HG03025 (cell line): ENCODE results near the gene CDYL.

Experiments used
- ATAC-seq: cut with Tn5 transposase; IDR thresholded peaks from one replicate; pipeline ENCODE4 v1.9.1; 2021; ENCODE audit warnings: mild to moderate bottlenecking, moderate library complexity; ENCODE audit not compliant: unreplicated experiment, low FRiP score

CDYL gene

DNA sequence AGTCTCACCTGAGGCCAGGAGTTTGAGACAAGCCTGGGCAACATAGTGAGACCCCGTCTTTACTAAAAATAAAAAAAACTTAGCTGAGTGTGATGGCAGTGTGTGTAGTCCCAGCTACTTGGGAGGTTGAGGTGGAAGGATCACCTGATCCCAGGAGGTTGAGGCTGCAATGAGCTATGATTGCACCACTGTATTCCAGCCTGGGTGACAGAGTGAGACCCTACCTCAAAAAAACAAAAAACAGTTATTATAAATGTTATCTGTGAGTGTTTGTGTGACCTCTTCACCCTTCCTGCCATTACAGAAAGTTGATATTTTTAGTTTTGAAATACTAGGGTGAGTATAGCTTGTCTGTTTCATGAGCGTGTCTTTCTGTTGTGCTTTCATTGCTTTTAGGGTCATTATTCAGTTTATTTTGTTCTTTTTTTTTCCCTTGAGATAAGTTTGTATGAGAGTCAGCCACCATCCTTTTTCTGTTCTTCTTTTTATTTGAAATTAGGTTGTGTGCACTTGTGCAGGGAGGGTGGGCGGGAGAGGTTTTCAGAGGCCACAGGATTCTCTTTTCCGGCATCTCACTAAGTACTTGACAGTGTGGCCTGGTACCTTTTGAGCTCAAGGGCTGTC, 26.2 kb downstream of the CDYL start:
- ATAC-seq, result peak; percentile 70

DNA sequence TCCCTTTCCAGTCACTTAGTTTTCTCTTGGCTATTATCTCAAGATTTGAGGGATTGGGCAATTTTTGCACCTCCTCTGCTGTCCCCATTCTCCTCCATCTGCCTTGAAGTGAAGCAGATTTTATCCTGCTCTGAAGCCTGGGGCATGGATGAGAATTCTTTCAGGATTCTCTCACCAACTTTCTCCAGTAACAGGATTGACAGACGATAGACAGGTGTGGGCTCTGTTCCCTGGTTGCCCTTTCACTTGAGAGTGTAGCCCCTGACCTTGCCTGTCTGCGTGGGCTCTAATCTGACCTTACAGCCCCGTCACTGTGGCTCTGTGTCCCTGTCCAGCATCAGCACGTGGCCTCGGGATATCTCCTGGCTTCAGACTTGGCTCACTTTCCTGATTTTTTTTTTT, 27.1 kb downstream of the CDYL start:
- ATAC-seq, result no peak

DNA sequence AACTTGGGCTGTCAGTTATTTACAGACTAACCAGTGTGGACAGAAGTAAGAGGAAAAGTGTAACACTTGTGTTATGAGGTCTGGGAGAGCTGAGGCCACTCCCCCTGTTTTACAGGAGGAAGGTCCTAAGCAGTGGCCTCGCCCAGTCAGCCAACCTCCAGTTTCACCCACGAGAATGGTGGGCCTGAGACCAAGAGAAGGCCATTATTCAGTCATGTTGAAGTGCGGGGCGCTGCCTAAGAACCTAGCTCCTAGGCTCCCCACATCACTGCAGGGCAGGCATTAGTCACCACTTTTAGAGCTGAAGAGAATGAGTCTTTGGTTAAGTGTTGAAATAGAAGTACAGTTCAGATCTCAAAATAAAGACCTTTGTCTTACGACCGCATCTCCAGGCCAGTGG, 27.9 kb downstream of the CDYL start:
- no peak for ATAC-seq

DNA sequence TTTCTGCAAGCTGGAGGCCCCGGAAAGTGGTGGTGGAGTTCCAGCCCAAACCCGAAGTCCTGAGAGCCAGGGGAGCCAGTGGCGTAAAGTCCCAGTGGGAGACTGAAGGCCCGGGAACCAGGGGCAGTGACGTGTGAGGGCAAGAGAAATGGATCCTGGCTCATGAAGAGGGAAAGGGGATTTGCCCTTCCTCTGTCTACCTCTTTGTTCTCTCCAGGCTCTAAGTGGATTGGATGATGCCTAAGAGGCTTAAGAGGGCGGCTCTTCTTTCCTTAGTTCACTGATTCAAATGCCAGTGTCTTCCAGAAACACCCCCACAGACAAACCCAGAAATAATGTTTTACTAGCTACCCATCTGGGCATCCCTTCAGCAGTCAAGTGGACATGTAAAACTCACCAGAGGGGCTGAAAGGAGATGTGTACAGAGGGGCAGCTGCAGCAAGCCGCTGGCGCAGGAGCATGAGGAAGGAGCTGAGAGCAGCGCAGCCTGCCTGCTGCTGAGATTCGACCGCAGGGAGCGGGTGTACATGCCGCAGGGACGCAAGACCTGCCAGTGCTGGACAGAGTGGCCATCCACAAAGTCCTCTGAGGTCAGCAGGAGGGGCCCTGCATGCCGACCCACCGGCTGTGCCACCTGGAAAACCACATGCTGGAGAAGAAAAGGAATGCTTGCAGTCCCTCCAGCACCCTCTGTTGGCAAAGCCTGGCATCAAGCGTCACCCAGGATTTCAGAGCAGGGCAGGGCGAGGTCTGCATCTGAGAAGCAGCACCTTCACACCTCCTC, 29.5 kb downstream of the CDYL start:
- no peak for ATAC-seq

DNA sequence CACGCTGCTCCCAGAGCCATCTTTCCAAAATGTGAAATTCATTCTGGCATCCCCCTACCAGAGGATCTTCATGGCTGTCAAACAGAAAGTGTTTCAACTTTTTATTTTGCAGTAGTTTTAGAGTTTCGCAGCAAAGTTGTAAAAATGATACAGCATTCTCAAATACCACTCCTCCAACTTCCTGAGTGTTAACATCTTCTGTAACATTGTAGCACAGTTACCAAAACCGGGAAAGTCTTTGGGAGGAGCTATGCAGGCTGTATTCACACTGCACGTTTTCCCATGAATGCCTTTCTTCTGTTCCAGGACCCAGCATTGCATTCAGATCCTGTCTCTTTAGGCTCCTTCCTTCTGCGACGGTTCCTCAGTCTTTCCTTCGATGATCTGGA, 30.1 kb downstream of the CDYL start:
- ATAC-seq, result no peak

DNA sequence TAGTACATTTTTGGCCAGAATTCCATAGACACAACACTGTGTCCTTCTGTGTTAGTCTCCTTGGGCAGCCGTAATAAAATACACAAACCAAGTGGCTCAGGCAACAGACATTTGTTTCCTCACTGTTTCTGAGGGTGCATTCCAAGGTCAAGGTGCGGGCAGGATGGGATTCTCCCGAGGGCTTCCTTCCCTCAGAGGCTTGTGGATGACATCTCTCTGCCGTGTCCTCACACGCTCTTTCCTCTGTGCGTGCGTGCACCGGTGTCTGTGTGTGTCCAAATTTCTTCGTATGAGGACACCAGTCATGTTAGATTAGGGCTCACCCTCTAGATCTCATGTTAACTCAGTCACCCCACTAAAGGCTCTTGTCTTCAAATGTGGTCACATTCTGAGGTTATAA, 30.6 kb downstream of the CDYL start:
- no peak for ATAC-seq

DNA sequence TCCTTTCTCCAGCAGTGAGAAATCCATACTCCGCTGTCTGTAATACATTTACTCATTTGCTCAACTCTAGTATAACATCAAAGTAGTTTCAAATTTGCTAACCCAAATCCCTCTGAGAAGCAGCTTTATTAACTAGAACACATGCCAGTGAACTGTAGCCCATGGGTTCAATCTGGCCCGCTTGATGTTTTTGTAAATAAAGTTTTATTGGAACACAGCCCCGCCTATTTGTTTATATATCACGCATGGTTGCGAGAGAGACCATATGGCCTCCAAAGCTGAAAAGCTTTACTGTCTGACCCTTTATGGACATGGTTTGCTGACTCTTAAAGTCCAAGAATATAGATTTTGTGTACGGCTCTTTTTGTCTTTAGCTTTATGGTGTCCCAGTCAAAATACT, 32.2 kb downstream of the CDYL start:
- ATAC-seq, result no peak

DNA sequence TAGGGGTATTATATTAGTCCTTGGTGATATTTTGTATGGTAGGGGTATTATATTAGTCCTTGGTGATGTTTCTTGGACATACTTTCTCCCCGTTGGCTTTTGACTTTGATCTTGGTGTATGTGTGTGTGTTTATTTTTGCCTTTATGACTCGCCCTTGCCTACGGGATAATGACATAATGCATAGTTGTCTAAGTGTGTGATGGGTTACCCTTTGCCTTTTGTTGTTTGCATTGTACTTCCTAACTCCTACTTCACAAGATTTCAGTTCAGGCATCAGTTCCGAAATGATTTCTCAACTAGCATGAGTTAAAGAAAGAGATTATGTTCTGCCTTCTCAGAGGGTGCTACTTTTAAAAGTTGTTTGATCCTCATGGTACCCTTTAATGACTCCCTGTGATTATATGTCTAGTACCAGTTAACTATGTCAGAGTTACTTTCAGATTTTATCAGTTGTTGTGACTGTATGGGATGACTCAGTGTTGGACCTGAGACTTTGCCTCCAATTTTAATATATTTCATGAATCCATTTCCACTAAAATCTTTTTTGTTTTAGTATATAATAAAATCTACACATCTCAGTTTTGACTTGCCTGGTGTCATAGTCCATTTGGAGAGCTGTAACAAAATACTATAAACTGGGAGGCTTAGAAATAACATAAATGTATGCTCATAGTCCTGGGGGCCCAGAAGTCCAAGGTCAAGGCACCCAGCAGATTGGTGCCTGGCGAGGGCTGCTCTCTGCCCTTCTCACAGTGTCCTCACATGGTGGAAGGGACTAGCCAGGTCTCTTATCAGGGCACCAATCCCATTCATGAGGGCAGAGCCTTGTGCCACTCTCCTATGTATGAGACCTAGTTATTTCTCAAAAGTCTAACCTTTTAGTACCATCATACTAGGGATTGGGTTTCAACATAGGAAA, 34.1 kb downstream of the CDYL start:
- ATAC-seq, result no peak

DNA sequence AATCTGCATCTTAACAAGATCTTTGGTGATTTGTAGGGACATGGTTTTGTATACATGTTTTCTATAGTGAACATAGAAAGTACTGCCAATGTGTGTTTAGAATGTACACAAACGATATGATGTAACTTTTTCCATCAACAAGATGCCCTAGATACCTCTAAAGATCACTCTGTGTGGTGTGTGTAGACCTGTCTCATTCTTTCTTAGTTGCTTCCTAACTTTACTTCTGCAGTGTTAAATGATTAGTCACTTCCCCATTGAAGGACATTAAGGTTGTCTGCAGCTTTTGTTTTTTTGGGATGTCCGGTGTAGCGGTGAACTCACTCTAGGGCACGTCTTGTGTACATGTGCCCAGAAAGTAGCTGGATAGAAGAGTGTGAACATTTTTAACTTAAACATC, 35.9 kb downstream of the CDYL start:
- no peak for ATAC-seq

DNA sequence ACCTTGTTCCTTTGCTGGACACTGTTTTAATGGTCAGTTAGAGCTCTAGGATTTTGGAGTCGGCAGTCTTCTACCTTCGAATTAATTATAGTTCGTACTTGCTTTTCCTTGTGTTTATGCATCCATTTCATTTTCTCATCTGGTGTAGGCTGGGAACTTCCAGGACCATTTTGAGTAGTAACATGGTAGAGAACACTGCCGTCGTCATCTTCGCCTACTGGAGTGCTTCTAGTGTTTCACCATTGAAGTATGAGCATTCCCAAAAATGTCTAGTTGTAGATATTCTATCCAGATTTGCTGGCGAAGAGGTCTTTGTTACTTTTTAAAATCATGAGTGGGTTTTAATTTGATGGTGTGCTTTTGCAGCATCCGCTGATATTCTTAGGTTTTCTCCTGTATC, 36.9 kb downstream of the CDYL start:
- ATAC-seq, result no peak

DNA sequence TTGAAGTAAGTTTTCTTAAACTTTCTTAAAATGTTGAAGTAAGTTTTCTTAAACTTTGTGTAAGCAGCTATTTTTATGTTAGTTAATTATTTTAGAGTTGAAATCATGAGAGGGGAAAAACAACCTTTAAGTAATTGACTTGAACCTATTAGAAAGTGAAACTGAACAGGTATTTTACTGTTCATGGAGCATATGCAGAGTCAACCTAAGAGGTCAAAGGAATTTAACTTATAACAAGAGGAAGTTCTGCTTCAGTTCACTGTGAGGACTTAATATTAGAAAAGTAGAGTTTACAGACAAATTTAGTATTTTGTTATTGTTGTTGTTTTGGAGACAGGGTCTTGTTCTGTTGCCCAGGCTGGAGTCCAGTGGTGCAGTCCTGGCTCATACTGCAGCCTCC, 38.0 kb downstream of the CDYL start:
- ATAC-seq, result no peak

DNA sequence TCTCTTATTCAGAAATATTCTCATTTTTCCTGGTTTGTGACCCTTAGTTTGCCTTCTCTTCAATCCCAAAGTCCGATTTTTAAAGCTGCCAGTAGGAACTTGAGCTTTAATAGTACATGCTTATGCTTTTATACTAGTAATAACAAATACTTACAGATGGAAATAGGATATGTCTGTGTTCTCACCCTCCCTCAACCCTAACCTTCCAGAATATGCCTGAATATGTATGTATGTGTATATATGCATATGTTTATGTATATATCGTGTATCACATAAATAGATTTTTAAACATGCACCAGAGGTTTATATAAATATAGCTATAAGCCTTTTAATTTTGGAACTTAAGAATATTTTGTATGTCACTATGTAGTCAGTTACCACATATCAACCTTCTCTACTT, 38.8 kb downstream of the CDYL start:
- no peak for ATAC-seq

DNA sequence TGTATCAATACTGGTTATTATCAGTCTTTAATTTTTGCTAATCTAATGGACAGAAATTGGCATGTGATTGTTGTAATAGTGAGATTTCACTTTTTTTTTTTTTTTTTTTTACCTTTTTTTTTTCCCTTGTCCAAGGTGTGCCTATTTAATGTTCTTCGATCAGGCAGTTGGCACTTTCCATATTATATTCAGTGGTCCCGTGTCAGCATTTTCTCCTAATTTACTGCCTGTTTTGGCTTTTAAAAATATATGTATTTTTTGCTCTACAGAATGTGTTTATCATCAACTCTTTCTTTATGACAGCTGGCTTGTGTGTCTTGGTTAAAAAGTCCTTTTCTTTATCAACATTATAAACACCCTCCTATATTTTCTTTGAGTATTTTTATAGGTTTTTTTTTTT, 39.4 kb downstream of the CDYL start:
- no peak for ATAC-seq

DNA sequence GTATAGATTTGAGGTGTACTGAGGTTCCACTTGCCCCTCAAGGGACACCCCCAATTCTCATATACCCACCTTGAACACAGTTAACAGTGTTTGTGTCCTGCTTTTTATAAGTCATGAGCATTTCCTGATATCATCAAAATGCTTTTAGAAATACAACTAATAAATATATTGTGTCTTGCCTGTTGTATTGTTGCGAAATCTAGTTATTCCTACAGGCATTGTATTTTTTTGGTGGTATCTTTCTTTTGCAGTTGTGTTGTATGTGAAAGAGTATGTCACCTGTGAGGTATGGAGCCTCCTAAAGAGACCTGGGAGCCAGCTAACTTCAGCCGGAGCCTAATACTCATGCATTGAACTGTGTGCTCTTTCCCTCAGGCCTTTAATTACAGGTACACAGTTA, 40.7 kb downstream of the CDYL start:
- no peak for ATAC-seq

DNA sequence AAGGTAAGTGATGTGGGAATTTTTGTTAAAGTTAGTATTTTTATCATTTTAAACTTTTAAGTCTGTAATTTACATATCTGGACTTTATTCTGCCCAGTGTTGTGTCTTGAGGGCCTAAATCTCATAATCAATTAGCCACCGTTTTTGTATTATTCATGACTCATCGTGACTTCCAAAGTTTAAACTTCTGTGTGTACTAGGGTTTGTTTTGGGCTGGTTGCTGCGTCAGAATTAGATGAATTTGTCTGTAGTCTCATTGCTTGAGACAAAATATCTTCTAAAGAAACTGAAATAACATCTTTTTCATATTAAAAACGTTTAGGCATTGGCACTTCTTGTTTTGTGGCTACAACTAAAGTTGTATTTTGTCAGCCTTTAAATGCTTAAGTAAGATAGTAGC, 41.3 kb downstream of the CDYL start:
- no peak for ATAC-seq

DNA sequence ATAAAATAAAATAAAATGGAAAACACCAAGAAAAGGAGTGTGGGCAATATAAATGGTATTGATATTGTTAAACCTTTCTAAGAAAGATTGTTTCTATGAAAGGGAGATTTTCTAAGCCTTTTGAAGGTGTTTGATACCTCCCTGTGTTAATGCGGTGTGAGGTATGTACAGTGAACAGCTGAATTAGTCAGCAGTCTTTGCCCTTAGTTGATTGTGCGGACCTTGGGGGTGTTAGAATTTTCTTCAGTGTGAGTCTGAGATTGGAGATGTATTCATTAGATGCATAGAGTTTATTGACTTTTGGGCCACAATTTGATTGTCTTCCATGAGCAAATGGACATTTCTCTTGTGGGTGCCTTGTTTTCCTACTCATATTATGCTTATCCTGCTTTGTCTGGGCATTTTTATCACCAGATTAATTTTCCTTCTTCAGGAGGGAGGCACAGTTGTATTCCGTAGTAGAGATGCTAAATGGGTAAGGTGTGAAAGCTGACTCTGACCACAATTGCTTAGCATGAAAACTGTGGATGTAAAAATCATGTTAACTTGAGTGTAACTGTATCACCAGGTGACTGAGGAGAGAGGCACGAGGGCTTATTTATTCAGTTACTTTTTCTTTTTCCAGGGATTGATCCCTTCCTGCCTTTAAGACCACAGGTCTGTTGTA, 42.2 kb downstream of the CDYL start:
- ATAC-seq, result no peak

DNA sequence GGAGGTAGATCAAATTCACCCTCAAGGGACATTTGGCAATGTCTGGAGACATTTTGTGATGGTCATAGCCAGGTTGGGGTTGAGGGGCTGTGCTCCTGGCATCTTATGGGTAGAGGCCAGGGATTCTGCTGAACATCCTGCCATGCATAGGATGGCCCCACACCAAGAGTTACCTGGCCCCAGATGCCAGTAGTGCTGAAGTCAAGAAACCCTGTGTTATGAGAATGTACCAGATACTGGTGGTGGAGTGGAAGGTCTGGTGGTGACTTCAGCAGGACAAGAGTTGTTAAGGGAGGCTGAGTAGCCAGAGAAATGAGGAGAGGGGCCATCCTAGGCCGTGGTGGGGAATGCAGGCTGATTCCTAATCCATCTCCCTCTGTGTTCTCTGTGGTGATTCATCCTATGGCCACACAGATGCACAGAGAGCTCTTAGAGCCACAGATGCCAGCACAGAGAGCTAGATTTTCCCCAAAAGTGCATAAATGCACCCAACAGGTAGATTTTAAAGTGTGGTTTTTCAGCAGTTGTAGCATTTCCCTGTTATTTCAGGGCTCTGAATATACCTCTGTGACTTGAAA, 43.6 kb downstream of the CDYL start:
- ATAC-seq, result no peak

DNA sequence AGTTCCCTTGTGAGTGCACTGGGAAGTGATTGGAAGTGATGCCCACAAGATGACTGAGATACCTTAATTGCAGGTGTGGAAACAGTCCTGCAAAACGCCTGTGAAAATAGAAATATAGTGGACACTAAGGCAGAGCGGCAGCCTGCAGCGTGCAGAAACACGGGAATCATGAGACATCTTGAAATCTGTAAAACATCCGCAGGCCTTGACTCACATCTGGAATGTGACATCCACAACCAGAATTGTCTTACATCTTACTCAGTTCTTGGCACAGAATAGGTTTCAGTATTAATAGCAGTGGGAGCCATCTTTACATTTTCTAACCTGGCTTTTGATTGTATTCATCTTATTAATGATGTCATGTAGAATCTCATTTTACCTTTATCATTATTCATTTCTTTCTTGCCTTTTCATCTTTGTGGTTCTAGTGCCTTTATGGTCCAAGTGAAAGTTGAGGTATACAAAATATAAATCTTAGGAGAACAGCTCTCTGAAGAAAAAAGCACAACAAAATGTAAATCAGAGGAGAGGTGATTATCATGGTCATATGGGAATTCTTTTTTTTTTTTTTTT, 44.6 kb downstream of the CDYL start:
- no peak for ATAC-seq

DNA sequence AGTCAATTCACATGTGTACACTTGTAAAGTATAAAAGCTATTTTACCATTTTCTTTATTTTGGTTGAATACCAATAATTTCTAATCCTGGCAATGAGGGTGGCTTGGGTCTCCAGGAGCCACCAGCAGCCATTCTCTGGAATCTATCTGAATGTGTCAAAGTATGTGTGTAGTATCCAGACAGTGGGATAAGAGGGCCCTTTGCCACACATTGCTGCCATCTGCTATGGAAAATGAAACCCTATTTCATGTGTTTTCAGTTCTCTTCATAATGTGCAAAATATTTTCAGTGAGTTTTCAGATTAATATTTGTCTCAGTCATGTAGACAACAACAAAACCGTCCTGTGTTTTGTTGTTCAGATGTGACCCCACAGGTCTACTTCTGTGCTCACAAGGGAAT, 46.3 kb downstream of the CDYL start:
- ATAC-seq, result no peak

DNA sequence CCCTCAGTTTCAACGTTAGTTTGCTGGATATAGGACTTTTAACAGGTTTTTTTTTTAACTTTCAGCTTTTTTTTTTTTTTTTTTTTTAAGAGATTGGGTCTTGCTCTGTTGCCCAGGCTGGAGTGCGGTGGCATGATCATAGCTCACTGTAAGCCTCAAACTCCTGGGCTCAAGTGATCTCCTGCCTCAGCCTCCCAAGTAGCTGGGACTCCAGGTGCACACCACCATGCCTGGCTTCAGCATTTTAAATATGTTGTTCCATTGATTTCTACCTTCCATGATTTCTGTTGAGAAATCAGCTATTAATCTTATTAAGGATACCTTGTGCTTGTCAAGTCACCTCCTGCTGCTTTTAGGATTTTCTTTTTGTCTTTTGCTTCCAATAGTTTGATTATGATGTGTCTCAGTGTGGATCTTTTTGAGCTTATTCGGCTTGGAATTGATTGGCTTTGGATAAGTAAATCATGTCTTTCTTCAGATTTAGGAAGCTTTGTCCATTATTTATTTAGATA, 52.0 kb downstream of the CDYL start:
- no peak for ATAC-seq
